Mesendoderm (in vitro differentiated cells): ENCODE data around the gene ACBD6.

Experiments used
- DNase-seq: peaks from one replicate; pipeline ENCODE4 v3.0.0; 2013
- H2AK5ac ChIP-seq: 2 replicates; pipeline ENCODE4 v1.6.1; 2013; ENCODE audit warnings: low read length, inconsistent platforms
- H2BK120ac ChIP-seq: 2 replicates; pipeline ENCODE4 v1.6.1; 2013; ENCODE audit warnings: low read depth, mild to moderate bottlenecking, low read length, moderate library complexity, mixed read lengths
- H2BK15ac ChIP-seq: replicated peaks from 2 replicates; pipeline ENCODE4 v1.6.1; 2013; ENCODE audit warnings: low read depth, mild to moderate bottlenecking, moderate library complexity
- H2BK5ac ChIP-seq: 2 replicates; pipeline ENCODE4 v1.6.1; 2013; ENCODE audit warnings: low read length, inconsistent platforms
- H3K18ac ChIP-seq: 2 replicates; pipeline ENCODE4 v1.6.1; 2013; ENCODE audit warnings: mild to moderate bottlenecking, low read length, mixed read lengths
- H3K23ac ChIP-seq: one replicate; pipeline ENCODE4 v1.6.1; 2013; ENCODE audit warnings: low read length
- H3K27ac ChIP-seq: 2 replicates; pipeline ENCODE4 v1.5.1; 2013; ENCODE audit warnings: low read depth, mild to moderate bottlenecking, inconsistent platforms, low read length, moderate library complexity
- H3K27me3 ChIP-seq: 2 replicates; pipeline ENCODE4 v1.6.1; 2013; ENCODE audit warnings: low read length, control low read depth, mild to moderate bottlenecking, inconsistent platforms; ENCODE audit not compliant: insufficient read depth, poor library complexity
- H3K36me3 ChIP-seq: 2 replicates; pipeline ENCODE4 v1.6.1; 2013; ENCODE audit warnings: low read length, inconsistent platforms; ENCODE audit not compliant: control insufficient read depth, insufficient read depth
- H3K4ac ChIP-seq: one replicate; pipeline ENCODE4 v1.6.1; 2013; ENCODE audit warnings: low read depth, mild to moderate bottlenecking, low read length, moderate library complexity
- H3K4me1 ChIP-seq: 2 replicates; pipeline ENCODE4 v1.6.1; 2013; ENCODE audit warnings: low read depth, low read length, inconsistent platforms; ENCODE audit not compliant: control insufficient read depth
- H3K4me2 ChIP-seq: 2 replicates; pipeline ENCODE4 v1.6.1; 2013; ENCODE audit warnings: low read length
- H3K4me3 ChIP-seq: 2 replicates; pipeline ENCODE4 v1.5.1; 2013; ENCODE audit warnings: mild to moderate bottlenecking, low read length
- H3K56ac ChIP-seq: one replicate; pipeline ENCODE4 v1.6.1; 2013; ENCODE audit warnings: low read length
- H3K79me1 ChIP-seq: 2 replicates; pipeline ENCODE4 v1.6.1; 2013; ENCODE audit warnings: low read length, inconsistent platforms
- H3K79me2 ChIP-seq: 2 replicates; pipeline ENCODE4 v1.6.1; 2013; ENCODE audit warnings: mild to moderate bottlenecking, low read length; ENCODE audit not compliant: control insufficient read depth, insufficient read depth
- H3K9ac ChIP-seq: 2 replicates; pipeline ENCODE4 v1.6.1; 2013; ENCODE audit warnings: low read length, inconsistent platforms
- H4K5ac ChIP-seq: one replicate; pipeline ENCODE4 v1.6.1; 2013; ENCODE audit warnings: low read length
- H4K8ac ChIP-seq: one replicate; pipeline ENCODE4 v1.6.1; 2013; ENCODE audit warnings: low read depth, mild to moderate bottlenecking, control low read depth, low read length, moderate library complexity
- WGBS: extraction: QIAGEN DNeasy Blood & Tissue Kit; methylation state at CpG from one replicate; pipeline ENCODE4 v1.1.7; 2013; ENCODE audit warnings: low lambda C conversion rate, missing lambda C conversion rate; ENCODE audit not compliant: insufficient coverage; ENCODE audit errors: extremely low coverage; 5-methylcytosine and 5-hydroxymethylcytosine counted together

The ACBD6 gene

GRCh38 chr1:180352588-180352987, 149.8 kb downstream of the ACBD6 start:
- H3K4me2 ChIP-seq: no peak overlapping the region
- DNase-seq: no peak
- H4K5ac ChIP-seq: no peak overlapping the region
- H3K36me3 ChIP-seq: no peaks in the 10 kb centered on the region
- no peak overlapping the region for H2BK5ac ChIP-seq
- no peak overlapping the region for H3K23ac ChIP-seq
- no peaks in the 10 kb centered on the region for H3K79me2 ChIP-seq
- H3K4ac ChIP-seq: no peak overlapping the region
- H4K8ac ChIP-seq: no peak overlapping the region
- no peak overlapping the region for H2AK5ac ChIP-seq
- H3K4me3 ChIP-seq: no peak overlapping the region
- no peaks in the 10 kb centered on the region for H3K4me1 ChIP-seq
- H2BK120ac ChIP-seq: no peak overlapping the region
- no peak overlapping the region for H2BK15ac ChIP-seq
- H3K79me1 ChIP-seq: no peaks in the 10 kb centered on the region
- no peak overlapping the region for H3K27ac ChIP-seq
- no peak overlapping the region for H3K18ac ChIP-seq
- no peaks in the 10 kb centered on the region for H3K27me3 ChIP-seq
- no peak overlapping the region for H3K56ac ChIP-seq
- H3K9ac ChIP-seq: no peak overlapping the region
- no CpG with 5 or more reads among the region's 2 CpGs for WGBS

- no peaks in the 10 kb centered on the region for H3K79me2 ChIP-seq
- no peak overlapping the region for H3K23ac ChIP-seq
- WGBS: no CpG with 5 or more reads among the region's 4 CpGs
- H2BK15ac ChIP-seq: no peak overlapping the region
- H3K27ac ChIP-seq: no peak overlapping the region
- H3K4ac ChIP-seq: no peak overlapping the region
- no peak overlapping the region for H2BK5ac ChIP-seq
- no peaks in the 10 kb centered on the region for H3K27me3 ChIP-seq
- no peak overlapping the region for H2AK5ac ChIP-seq
- H3K56ac ChIP-seq: no peak overlapping the region
- H3K36me3 ChIP-seq: no peaks in the 10 kb centered on the region
- H3K4me2 ChIP-seq: no peak overlapping the region
- H4K5ac ChIP-seq: no peak overlapping the region
- H4K8ac ChIP-seq: no peak overlapping the region
- H3K18ac ChIP-seq: no peak overlapping the region
- no peaks in the 10 kb centered on the region for H3K4me1 ChIP-seq
- no peak for DNase-seq
- no peak overlapping the region for H3K9ac ChIP-seq
- H3K79me1 ChIP-seq: no peaks in the 10 kb centered on the region
- H2BK120ac ChIP-seq: no peak overlapping the region
- no peak overlapping the region for H3K4me3 ChIP-seq
Measured at GRCh38 chr1:180352021-180352420, 150.4 kb downstream of the ACBD6 start.

- Histone ChIP-seq H3K79me2 (no peaks in the 10 kb centered on the region), H3K18ac (no peak overlapping the region), H3K27me3 (no peaks in the 10 kb centered on the region), H4K8ac (no peak overlapping the region), H2BK15ac (no peak overlapping the region), H3K56ac (no peak overlapping the region), H3K9ac (no peak overlapping the region), H3K4me1 (no peaks in the 10 kb centered on the region), H2AK5ac (no peak overlapping the region), H3K27ac (no peak overlapping the region), H3K79me1 (no peaks in the 10 kb centered on the region), H2BK5ac (no peak overlapping the region), H3K4me2 (no peak overlapping the region), H3K4ac (no peak overlapping the region), H3K23ac (no peak overlapping the region), H2BK120ac (no peak overlapping the region), H3K4me3 (no peak overlapping the region), H3K36me3 (no peaks in the 10 kb centered on the region), H4K5ac (no peak overlapping the region)
- no peak for DNase-seq
Measured at GRCh38 chr1:180345148-180345547, 157.2 kb downstream of the ACBD6 start.

DNA sequence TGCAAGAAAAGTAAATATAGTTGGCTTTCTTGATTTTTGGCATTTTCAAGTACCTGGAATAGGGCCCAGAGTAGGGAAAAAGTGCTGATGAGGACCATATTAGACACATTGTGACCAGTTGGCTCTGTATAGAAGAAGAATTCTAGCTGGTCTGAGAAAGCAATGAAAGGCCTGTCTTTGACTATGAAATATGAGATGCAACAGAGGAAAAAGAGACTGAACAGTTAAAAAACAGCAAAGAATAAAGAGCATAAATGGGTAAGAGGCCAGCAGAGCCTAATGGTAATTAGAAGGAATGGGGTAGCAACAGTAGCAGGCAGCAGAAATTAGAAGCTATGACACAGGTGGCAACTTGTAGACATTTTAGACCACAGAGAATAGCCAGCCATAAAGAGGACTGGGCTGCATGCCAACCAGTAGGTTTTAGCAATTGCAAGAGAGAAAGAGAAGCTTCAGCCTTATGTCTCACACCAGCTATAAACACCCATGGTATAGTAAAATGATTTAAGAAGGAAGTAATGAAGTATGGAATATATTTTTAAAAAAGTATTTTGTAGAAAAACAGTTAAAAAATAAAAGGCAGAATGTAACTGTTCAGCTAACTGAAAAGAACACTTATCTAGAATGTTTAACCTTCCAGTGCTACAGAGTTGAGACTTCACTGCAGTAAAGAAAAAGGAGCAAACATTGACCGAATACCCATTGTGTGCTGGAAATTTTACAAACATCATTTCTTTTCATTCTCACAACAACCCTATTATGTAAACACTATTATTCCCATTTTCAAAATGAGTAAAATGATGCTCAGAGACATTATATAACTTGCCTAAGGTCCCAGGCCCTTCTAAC, 158.2 kb downstream of the ACBD6 start:
- no peak overlapping the region for H4K8ac ChIP-seq
- no peak overlapping the region for H3K4ac ChIP-seq
- no peaks in the 10 kb centered on the region for H3K79me1 ChIP-seq
- no peak overlapping the region for H3K56ac ChIP-seq
- H2BK15ac ChIP-seq: no peak overlapping the region
- H2AK5ac ChIP-seq: no peak overlapping the region
- DNase-seq: no peak
- H3K36me3 ChIP-seq: no peaks in the 10 kb centered on the region
- H3K9ac ChIP-seq: no peak overlapping the region
- H3K4me1 ChIP-seq: no peaks in the 10 kb centered on the region
- no peaks in the 10 kb centered on the region for H3K27me3 ChIP-seq
- no peak overlapping the region for H3K4me3 ChIP-seq
- no peak overlapping the region for H4K5ac ChIP-seq
- H2BK5ac ChIP-seq: no peak overlapping the region
- H3K4me2 ChIP-seq: no peak overlapping the region
- no peak overlapping the region for H3K27ac ChIP-seq
- no CpG with 5 or more reads among the region's 1 CpG for WGBS
- H3K18ac ChIP-seq: no peak overlapping the region
- H3K79me2 ChIP-seq: no peaks in the 10 kb centered on the region
- no peak overlapping the region for H3K23ac ChIP-seq
- no peak overlapping the region for H2BK120ac ChIP-seq

DNA sequence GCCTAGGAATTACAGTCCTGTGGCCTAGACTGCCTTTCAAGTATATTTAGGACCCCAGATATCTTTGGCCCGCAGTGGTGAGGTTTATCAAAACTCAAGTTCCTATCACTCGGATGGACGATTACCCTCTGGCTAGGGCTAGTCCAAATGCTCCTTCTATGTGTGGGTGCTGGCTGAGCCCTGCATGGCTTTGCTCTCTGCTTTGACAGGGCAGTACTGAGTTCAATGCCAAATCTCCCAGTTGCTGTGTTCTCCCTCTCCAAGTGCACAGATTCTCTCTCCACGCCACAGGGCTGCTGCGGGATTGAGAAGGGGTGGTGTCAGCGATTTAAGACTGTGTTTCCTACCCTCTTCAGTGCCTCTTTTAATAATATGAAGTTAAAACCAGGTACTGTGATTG, 175.3 kb downstream of the ACBD6 start:
- Histone ChIP-seq H3K4me3 (no peak overlapping the region), H3K4ac (no peak overlapping the region), H3K9ac (no peak overlapping the region), H3K23ac (no peak overlapping the region), H3K56ac (no peak overlapping the region), H3K79me2 (no peaks in the 10 kb centered on the region), H4K5ac (no peak overlapping the region), H3K18ac (no peak overlapping the region), H2BK120ac (no peak overlapping the region), H3K4me2 (no peak overlapping the region), H3K79me1 (no peaks in the 10 kb centered on the region), H3K36me3 (no peaks in the 10 kb centered on the region), H2AK5ac (no peak overlapping the region), H3K4me1 (no peaks in the 10 kb centered on the region), H2BK5ac (no peak overlapping the region), H2BK15ac (no peak overlapping the region), H4K8ac (no peak overlapping the region), H3K27me3 (no peaks in the 10 kb centered on the region), H3K27ac (no peak overlapping the region)
- no CpG with 5 or more reads among the region's 6 CpGs for WGBS
- no peak for DNase-seq

DNA sequence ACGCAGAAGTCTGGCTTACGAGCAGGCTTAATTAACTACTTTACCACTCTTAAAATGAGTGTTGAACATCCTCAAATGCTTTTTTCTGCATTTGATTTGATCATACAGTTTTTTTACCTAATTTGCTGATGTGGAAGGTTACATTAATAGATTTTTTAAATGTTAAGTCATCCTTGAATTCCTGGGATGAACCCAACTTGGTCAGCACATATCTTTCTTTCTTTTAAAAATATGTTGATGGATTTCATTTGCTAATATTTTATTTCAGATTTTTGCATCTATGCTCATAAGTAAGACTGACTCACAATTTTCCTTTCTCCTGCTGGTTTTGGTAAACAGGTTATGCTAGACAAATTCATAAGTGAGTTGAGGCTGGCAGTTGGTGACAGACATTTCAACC, 189.5 kb downstream of the ACBD6 start:
- no peaks in the 10 kb centered on the region for H3K79me2 ChIP-seq
- no peak overlapping the region for H3K27ac ChIP-seq
- H4K8ac ChIP-seq: no peak overlapping the region
- no peak overlapping the region for H3K23ac ChIP-seq
- no peak overlapping the region for H3K18ac ChIP-seq
- H3K4me2 ChIP-seq: no peak overlapping the region
- DNase-seq: no peak
- H2AK5ac ChIP-seq: no peak overlapping the region
- no peak overlapping the region for H3K9ac ChIP-seq
- no CpG with 5 or more reads among the region's 2 CpGs for WGBS
- no peaks in the 10 kb centered on the region for H3K79me1 ChIP-seq
- H3K4me3 ChIP-seq: no peak overlapping the region
- no peak overlapping the region for H3K4ac ChIP-seq
- no peaks in the 10 kb centered on the region for H3K4me1 ChIP-seq
- no peak overlapping the region for H2BK15ac ChIP-seq
- H3K56ac ChIP-seq: no peak overlapping the region
- H3K27me3 ChIP-seq: no peaks in the 10 kb centered on the region
- no peak overlapping the region for H4K5ac ChIP-seq
- no peaks in the 10 kb centered on the region for H3K36me3 ChIP-seq
- no peak overlapping the region for H2BK5ac ChIP-seq
- no peak overlapping the region for H2BK120ac ChIP-seq
